HS-5 (cell line): Measurements from ENCODE around the gene PIK3R5.

Experiments
- DNase-seq: peaks from one replicate; pipeline ENCODE4 v3.0.0-alpha.2; 2012; ENCODE audit warnings: low read depth

PIK3R5 gene

DNA sequence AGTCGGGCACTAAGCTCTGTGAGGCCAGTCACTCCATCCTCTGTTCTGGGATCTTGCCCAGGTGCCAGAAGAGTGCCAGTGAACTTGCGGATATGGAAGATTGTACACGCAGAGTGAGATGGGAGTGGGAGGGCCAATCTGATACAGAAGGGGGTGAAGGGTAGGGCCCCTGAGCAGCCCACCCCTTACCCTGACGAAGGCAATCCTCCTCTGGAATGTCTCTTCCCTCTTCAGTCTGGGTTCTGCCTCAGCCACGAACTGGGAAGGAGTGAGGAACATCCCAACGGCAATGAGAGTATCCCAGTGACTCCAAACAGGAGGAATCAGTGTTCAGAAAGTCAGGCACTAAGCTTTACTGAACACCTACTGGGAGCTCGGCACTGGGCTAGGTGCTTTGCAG is 86.1 kb downstream of the PIK3R5 start:
- DNase-seq: no peak

DNA sequence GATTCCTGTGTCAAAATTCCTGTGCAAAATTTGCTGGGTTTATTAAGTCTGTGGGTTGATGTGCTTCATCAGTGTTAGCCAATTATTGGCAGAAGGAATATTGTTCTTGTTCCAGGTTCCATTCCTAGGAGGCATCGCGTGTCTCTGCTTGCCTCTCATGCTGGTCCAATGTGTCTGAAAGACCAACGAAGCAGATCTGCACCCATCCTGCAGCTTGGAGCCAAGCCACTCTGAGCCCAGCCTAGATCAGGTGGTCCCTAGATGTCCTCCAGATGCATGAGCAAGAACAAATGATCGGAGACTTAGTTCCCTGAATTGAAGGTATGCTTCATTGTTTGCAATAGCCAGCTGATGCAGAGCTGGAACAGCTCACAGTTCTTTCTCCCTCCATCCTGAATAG is 87.5 kb downstream of the PIK3R5 start:
- no peak for DNase-seq

DNA sequence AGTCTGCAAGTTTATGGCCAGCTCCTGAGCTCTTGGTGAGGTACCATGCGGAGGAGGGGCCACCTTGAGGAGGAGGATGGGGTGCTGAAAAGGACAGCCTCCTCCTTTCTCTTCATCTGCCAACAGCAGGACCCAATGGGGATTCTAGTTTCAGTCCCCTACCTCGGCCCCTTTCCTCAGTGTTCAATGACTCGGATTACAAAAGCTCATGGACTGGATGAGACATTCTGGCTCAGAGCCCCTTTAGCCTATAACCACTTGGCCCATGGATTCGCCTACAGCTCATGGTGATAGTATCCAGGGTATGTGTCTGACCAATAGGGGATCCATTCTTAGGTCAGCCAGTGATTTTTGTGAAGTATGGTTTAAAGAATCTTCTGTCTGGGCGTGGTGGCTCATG is 89.5 kb downstream of the PIK3R5 start:
- peak; percentile 78 for DNase-seq

DNA sequence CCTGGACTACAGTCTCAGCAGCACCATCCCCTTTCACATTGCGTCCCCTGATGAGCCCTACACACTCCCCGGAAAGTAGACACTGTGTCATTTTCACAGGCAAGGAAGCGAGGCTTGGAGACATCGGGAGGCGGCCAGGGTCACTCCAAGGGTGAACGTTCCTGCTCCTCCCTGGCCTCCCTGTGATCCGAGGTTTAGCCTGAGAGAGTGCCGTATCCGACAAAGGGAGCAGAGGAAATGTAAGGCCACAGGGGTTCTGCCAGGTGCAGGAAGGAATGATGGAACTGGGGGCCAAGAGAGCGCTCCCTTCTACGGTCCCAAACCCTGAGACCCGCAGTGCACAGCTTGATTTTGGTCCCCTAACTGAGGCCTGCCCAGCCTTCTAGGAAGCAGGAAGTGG is 90.1 kb downstream of the PIK3R5 start:
- no peak for DNase-seq

DNA sequence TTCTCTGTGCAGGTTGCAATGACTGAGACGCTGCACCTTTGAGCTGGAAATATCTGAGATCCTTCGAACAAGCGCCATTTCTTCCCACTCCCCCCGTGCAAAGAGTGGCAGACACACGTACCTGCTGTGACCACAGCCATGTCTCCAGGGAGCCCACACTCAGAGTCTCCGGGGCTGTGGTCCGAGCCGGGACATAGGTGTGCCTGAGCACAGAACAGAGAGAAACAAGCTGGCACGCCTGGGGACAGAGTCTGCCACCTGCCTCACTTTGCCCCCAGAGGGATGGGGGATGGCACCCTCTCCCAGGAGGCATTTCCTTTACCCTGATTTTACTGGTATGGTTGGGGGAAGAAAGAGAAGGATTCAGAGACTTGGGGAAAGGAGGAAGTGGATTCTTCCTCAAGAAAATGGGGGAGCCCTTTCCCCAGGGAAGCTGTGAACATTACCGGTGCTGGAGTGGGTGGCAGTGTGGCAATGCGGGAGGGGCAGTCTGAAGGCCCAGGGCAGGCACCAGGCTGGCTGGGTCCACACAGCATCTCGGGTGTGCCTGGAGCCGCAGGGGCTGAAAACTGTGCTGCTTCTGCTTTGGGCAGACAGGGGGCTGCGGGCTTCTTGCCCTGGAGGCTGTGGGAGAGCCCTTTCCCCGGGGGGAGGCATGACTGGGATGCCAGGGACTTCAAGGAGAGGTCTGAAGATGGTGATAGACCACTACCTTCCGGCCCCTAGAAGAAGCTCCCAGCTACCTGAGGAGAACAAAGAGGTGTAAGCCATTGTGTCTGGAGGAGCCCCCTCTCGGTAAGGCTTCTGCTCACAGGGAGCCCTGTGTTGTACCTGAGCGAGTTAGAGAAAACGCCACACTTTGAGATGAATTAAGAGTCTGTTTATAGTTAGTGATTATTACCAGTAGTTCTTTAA is 91.4 kb downstream of the PIK3R5 start:
- DNase-seq: no peak

DNA sequence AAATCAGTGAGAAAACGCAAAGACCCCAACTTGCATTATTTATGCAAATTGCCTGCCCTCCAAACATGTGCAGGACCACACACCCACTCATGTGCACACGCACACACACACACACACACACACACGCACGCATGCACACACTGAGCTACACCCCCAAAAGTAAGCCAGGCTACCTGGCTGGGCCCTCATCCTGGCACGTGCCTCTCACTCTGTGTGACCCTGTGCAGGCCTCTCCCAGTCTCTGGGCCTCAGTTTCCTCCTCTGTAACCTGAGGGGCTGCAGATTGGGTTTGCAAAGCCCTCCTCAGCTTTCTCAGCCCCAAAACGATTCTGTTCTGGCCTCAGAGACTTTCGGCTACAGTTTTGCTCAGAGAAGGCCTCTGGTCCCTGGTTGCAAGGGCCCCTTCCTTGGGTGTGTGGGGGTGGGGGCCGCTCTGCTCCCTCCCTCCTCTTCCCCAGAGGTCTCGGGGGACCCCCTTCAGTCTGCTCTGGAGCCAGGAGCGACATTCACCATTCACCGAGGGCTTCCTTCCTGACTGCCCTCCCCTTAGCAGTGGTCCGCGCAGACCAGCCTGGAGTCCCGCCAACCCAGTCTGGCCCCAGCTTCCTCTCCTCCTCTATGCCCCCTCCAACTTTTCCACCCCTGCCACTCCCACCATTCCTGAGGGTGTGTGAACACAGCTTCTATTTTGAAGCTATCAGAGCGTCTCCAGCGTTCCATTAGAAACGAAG is 92.6 kb downstream of the PIK3R5 start:
- no peak for DNase-seq

DNA sequence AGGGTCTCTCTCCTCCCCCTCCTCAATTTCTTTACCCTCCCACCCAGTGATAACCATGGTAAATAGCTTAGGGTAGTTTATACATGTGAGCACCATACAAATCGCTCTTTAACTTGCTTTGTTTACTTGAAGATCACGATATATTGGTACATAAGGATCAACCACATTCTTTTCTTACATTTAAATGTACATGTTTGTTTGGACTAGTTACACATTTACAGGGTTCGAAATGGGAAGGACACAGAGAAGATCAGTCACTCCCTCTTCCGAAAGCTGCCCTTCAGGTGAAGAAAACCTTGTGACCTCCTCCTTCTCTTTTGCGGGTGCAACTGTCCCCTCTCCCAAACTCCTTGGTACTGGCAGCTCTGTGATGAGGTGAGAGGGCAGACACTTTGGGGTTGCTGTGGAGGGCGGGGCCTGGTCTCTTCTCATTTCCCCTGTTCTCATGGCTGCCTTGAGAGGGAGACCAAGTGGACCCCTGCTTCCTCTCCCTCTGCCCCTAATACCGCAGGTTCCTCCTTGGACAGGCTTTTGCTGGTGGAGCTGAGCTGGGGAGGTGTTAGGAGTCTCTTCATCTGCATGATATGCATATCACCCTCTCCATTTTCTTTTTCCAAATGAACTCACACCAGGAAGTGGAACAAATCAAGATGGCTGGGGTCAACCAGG is 93.3 kb downstream of the PIK3R5 start:
- DNase-seq: no peak

DNA sequence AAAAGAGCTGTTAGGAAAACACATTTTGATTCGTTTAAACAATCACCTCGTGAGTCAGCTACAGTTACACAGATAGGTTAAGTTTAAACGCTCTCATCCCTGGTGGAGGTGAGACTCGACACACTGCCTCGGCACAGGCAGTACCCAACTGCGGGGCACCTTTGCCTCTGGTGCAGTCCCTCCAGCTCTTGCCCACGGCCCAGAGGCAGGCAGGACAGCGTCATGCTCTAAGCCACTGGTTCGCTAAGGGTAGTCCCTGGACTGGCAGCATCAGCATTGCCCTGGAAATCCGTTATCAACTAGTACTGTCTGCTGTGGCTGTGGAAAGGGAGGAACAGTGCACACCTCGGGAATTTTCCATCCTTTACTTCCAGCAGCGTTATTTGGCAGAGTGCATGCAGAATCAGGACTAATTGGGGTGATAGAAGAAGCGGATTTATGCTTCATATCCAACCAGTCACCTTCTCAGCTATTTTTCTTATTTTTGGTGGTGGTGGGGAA is 94.4 kb downstream of the PIK3R5 start:
- no peak for DNase-seq

DNA sequence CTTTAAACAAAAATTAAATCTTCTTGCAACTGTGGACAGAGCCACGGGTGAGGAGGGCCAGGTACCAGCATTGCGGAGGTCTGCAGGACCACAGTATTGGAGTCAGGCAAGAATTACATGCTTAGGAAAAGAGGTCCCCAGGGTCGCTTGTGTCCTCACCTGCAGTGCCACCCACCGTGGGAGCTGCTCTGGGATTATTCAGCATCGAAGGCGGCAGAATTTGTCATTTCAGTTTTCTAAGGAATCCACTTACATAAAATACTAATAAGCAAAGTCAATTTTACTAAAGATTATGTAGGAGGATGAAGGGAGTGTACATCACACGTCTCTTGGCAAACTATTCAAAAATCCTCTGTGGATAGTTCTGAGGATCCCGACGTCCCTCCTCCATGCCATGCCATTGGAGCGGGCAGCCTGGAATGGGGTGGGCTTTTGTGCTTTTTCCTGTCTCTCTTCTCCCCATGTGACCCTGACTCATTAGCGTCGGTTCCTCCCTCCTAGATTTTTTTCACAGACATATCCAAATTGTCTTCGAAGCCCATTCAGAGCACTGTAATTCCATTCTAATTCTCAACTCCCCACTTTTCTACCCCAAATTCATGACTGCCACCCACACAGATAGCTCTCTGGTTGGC is 95.0 kb downstream of the PIK3R5 start:
- no peak for DNase-seq

DNA sequence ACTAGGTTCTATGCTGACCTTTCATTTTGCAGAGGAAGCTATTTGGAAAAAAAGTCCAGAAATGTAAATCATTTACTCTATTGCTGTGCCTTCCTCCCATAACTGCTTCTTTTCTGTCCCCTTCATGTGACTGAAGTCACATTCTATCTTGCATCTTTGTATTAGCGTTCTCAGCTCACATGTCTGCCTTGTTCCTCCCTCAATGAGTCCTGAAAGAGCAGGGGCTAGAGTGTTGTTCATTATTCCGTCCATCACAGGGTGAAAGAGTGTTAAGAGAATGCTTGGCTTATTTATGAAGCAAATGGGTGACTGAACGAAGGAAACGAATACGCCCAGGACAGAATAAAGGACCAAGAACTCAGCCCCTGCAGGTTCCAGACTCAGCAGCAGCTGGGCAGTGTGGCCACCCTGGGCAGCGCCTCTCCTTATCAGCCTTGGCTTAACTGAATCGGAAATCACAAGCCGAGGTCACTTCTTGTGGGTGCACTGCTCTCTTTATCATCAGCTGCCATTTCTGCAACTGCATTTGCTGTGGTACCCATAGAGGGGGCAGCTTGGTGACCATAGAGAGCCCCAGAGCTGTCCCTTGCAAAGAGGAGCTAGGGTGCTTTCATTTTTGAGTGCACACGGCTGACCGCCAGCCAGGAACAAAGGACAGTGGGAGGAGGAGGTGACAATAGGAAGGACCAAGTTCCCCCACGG is 96.2 kb downstream of the PIK3R5 start:
- DNase-seq: no peak

DNA sequence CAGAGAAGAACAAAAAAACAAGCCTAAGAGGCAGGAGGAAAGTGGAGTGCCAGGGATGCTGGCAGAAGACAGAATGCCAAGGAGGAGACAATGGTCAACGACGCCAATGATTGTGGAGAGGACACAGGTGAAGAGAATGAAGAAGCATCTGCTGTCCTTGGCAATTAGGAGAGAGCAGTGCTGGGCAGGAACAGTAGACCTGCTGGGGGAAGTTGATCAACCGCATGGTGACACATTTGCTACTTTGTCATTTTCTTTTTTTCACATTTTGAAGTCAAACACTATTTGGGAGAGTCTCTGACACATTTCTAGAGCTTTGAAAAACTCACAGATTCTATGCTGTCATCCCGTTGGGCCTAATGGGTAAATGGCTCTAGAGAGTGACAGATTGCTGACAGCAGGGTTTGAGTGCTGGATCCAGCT is 97.0 kb downstream of the PIK3R5 start:
- DNase-seq: no peak

DNA sequence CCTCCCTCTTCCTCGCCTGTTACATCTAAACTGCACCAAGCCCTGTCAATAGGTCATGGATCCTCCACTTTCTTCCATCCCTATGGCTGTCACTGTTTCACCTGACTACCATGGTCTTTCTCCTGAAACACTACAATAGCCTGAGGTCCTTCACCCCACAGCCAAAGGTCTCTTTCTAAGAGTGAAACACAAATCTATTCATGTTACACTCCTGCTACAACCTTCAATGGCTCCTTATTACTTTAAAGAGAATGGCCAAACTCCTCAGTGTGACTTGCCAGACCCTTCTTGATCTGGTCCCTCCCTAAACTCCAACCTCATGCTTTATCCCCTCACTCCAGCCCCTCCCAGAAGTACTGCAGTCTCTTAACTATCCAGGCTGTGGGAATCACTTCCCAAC is 97.4 kb downstream of the PIK3R5 start:
- no peak for DNase-seq

DNA sequence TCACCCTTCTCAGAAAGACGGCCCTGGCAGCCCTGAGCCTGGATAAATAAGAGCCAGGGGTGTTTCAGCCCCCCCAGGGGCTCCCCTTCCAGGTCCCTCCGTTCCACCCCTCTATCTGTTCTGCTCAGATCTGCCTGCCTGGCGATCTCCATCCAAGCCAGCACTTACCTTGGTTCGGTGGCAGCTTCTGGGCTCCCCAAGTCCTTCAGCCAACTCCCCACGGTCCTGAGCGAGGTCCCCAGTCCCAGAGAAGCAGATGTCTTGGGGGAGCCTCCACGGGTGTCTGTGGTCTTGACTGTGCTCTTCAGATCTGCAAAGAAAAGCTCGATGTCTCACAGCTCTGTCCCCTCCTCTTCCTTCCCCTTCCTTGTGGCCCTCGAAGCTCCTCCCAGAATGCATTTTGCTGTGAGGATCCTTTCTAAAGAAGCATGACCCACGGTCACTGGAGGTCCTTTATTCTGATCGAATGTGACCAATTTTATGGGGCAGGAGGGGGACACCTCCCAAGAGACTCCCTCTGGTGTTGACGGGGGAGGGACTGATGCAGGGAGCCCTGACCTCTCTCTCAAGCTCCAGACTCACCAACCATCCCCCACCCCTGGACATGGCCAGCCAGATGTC is 98.0 kb downstream of the PIK3R5 start, which contains the start of gene PIK3R6:
TSS of gene PIK3R6 (minus strand) at position 314 of the 621 bp plus-strand sequence. CDS start 17,880 bp downstream, outside the sequence.
- DNase-seq: no peak

DNA sequence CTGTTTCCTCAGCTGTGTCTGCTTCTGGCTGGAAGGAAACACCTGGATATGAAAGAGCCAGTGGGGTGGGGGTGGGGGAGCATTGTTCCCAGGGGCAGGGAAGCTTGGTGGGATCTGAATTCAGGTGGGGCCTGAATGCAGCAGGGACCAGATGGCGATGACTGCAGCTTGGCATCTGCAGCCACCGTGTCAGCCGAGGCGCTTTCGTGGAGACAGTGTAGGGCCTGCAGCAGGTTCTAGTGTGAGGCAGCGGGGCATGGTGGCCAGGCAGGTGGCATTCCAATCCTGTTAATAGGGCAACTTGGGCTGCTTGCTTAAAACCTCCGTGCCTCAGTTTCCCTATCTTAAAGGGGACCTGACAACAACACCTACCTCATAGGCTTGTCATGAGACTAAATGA is 99.7 kb downstream of the PIK3R5 start:
- no peak for DNase-seq

DNA sequence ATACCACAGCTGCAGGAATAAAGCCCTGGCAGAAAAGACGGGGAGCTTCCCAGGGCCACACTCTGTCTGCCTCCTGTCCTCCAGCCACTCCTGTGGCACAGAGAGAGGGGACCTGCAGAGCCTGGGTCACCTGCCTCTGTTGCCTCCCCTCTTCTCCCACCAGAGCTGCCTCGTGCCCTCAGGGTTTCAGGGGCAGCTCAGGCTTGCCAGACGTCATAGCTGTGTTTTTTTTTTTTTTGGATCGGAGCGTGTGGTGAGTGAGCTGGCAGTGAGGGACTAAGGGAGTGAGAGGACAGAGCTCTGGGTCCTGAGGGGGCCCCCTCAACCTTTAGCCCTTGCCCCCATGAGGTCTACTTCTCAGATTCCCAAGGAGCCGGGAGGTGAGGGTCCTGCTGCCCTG is 100.1 kb downstream of the PIK3R5 start:
- no peak for DNase-seq

DNA sequence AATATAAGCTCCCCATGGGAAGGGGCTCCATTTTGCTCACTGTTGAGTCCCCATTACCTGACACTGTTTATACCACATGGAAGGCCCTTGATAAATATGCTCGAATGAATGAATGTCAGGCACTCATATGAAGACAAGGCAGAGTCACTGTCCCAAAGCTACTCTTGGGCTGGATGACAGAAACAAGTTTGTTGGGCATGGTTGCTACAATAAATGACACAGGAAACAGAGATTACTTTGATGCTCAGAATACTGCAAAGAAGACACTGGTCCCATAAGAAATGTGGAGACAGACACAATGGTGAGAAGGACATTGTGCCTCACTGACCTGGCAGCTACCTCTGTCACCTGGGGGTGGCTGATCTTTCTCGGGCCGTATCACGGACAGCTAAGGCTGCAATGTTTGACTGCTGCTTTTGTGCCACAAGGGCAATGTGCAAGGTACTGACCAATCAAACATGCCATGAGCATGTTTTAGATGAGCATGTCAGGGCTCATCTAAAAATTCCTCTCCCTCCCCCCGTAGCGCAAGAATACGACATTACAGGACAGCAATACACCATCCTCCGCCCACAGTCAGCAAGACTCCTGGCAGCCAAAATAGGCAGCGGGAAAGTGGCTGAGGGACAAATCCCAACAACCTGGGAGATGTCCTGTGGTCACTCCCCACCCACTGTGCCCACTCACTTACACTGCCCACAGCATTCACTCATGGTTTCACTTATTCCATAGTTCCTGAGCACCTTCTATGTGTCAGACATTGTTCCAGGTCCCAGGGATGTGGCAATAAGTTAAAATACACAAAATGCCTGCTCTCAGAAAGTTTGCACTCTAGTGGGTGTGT is 103.1 kb downstream of the PIK3R5 start:
- no peak for DNase-seq

DNA sequence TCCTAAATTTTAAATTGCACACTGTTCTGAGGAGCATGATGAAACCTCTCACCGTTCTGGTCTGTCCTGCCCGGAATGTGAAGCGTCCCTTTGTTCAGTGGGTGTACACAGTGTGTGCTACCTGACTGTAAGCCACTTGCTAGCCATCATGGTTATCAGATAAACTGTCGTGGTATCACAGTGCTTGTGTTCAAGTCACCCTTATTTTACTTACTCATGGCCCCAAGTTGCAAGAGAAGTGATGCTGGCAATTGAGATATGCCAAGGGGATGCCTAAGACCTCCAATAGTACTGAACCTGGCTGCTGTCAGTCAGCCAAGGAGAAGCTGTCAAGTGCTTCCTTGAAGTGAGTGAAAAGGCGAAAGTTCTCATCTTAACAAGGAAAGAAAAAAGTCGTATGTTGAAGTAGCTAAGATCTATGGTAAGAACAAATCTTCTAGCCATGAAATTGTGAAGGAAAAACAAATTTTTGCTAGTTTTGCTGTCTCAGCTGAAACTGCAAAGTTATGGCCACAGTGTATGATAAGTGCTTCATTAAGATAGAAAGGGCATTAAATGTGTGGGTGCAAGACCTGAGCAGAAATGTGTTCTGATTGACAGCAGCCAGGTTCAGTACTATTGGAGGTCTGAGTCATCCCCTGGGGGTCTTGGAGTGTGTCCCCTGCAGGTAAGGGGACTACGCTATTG is 103.9 kb downstream of the PIK3R5 start:
- no peak for DNase-seq

DNA sequence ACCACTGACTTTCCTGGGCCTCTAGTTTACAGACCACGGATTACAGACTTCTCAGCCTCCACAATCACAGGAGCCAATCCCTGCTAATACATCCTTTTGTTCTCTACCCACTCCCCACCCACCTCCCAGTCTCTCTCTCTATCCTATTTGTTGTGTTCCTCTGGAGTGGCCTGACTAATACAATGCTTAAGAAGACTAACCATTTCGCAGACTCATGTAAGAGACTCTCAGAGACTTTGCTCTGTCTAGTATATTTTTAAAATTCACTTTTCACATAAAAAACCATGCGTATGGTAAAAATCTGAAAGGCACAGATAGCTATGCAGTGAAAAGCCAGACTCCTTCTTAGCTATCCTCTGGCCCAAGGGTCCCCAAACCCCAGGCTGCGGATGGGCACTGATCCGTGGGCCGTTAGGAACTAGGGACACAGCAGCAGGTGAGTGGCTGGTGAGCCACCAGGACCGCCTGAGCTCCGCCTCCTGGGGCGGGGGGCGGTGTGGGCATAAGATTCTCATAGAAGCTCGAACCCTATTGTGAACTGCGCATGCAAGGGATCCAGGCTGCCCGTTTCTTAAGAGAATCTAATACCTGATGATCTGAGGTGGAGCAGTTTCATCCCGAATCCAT is 105.6 kb downstream of the PIK3R5 start:
- no peak for DNase-seq
